HepG2 (cell line): ENCODE data around the gene RASL12.

Experiments used
- BCL6 ChIP-seq: IDR thresholded peaks from 2 replicates; pipeline ENCODE4 v1.6.1; 2016; ENCODE audit warnings: missing genetic modification reagents, missing compliant biosample characterization
- JUNB ChIP-seq: sonication (generic); formaldehyde crosslinking; IDR thresholded peaks from 2 replicates; pipeline ENCODE4 v1.8.0; 2022; ENCODE audit warnings: missing genetic modification reagents, mild to moderate bottlenecking, borderline replicate concordance
- ZNF124 ChIP-seq: sonication (generic); formaldehyde crosslinking; IDR thresholded peaks from 2 replicates; pipeline ENCODE4 v1.4.0; 2020; ENCODE audit warnings: missing genetic modification reagents
- TF ChIP-seq, protein P1 (sequence below): sonication (generic); formaldehyde crosslinking; IDR thresholded peaks from 2 replicates; pipeline ENCODE4 v1.5.1; 2020; ENCODE audit warnings: missing genetic modification reagents, mild to moderate bottlenecking, borderline replicate concordance

- no peak for TF ChIP-seq BCL6 (CRISPR knock-in tag)
- no peak for TF ChIP-seq ZNF124 (CRISPR knock-in tag)
- no peak for TF ChIP-seq JUNB (CRISPR knock-in tag)
- TF ChIP-seq, protein P1, sequence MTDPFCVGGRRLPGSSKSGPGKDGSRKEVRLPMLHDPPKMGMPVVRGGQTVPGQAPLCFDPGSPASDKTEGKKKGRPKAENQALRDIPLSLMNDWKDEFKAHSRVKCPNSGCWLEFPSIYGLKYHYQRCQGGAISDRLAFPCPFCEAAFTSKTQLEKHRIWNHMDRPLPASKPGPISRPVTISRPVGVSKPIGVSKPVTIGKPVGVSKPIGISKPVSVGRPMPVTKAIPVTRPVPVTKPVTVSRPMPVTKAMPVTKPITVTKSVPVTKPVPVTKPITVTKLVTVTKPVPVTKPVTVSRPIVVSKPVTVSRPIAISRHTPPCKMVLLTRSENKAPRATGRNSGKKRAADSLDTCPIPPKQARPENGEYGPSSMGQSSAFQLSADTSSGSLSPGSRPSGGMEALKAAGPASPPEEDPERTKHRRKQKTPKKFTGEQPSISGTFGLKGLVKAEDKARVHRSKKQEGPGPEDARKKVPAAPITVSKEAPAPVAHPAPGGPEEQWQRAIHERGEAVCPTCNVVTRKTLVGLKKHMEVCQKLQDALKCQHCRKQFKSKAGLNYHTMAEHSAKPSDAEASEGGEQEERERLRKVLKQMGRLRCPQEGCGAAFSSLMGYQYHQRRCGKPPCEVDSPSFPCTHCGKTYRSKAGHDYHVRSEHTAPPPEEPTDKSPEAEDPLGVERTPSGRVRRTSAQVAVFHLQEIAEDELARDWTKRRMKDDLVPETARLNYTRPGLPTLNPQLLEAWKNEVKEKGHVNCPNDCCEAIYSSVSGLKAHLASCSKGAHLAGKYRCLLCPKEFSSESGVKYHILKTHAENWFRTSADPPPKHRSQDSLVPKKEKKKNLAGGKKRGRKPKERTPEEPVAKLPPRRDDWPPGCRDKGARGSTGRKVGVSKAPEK = no peak
Observed at GRCh38 chr15:65115086-65115485, 47.3 kb upstream of the RASL12 start, which contains the start of gene UBAP1L.
